CD1c-positive myeloid dendritic cell (primary cell): ENCODE results near the gene FASLG.
"Not testable (repeated sequence)": the region's sequence is repeated elsewhere in the genome, so short reads cannot be mapped to it uniquely, and the experiment has no call there.

ENCODE experiments used
- DNase-seq: peaks from one replicate; pipeline ENCODE4 v3.0.0-alpha.2; 2016; ENCODE audit errors: extremely low spot score

FASLG gene

DNA sequence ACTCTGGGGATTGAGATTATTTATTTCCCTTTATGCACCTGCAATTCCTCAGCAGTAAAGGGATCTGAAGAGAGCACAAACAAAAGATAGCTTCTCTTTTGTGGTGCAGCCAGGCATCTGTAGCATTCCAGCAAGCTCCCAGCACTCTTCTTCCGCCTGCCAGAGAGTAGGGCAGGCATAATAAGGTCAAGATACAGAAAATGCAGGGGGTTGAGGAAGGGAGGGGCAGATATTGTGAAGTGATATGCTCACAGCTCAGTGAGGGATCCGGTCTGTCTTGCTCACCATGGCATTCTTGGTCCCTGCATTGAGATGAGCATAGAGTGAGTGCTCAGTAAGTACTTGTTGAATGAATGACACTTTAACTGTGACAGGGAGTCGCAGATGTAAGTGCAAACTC, 23.9 kb downstream of the FASLG start:
- DNase-seq = no peak

DNA sequence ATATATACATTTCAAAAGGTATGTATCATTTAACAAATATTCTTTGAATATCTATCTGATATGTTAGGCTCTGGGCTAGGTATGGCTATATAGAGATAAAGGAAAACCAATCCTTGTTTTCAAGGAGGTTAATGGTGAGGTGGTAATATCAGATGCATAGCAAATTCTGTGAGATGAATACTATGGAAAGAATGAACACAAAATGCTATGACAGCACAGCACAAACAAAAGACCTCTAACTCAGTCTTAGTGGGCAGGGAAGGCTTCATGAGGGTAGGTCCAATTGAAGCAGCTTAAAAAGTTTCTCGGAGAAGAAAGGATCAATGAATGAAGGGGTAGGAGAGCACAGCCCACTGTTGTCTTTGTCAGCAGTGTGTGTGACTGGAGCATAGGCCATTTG, 27.2 kb downstream of the FASLG start:
- DNase-seq = no peak

DNA sequence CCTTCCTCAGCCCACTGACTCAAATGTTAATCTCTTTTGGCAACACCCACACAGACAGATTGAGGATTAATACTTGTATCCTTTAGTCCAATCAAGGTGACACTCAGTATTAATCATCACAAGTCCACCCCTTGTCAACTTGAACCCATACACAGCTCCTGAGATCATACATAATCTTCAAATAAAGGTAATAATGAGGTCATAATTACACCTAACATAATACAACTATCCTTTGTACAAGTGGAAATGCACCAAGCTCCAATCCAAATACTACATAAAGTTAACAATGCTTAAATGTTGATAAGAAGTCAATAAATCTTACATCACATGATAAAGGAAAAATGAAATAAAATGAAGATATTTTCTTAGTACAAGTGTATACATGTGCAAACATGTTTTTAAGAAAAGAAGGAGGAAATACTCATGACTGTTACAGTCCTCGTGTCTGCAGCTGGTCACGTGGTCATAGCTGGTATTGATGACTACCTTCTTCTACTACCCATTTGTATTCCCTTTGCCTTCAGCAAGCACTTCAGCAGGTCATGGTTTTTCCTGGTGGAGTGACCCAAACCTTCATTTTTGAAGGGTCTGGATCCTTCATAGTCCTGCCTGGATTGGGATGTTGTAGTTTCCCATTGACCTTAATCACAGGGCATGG, 29.7 kb downstream of the FASLG start:
- DNase-seq = not testable (repeated sequence)

DNA sequence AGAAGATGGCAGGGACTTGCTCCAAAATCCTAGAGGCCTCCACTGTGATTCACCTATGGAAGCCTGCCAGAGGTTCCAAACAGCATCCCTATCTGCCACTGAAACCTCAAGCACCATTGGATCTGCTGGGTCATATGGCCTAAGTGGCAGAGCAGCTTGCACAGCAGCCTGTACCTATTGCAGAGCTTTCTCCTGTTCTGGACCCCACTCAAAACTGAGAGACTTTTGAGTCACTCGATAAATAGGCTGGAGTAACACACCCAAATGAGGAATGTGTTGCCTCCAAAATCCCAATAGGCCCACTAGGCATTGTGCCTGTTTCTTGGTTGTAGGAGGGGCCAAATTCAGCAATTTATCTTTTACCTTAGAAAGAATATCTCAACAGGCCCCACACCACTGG, 32.0 kb downstream of the FASLG start:
- not testable (repeated sequence) for DNase-seq

DNA sequence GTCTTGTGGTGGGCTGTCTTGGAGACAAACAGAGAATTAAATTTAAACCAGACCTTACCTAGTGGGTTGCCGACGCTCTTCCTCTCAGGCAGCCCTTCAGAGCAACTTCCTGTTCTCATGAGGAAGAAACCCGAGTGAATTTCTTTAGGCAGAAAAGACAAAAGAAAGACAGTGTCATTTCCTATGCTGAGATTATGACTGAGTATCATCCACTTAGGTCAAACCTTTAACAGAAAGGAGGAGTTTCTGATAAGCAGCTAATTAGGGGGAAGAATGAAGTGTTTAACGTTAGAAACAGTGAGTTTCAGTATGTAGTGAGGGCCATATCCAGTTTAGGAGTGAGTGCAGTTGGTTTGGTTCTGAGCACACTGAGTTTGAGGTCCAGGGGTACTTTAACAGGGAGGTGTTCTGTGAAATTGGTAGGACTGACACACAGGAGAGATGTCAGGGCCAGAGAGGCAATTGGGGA, 38.7 kb downstream of the FASLG start:
- DNase-seq = peak; percentile 57

DNA sequence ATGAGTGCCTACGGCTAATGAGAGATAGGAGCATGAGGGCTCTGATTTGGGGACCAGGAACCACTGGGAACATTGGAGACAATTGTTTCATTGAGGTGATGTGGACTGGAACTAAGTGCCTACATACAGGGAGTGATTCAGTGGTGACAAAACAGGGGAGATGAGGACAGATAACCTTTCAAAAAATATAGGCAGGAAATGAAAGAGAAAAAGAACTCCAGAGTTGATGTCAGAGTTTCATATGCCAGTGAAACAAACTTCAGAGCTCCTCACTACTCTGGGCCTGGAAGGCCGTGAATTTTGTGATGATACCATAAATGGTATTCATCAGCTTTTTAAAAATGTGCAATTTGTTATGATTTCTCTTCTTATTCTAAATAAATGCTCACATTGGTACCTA, 39.3 kb downstream of the FASLG start:
- no peak for DNase-seq

DNA sequence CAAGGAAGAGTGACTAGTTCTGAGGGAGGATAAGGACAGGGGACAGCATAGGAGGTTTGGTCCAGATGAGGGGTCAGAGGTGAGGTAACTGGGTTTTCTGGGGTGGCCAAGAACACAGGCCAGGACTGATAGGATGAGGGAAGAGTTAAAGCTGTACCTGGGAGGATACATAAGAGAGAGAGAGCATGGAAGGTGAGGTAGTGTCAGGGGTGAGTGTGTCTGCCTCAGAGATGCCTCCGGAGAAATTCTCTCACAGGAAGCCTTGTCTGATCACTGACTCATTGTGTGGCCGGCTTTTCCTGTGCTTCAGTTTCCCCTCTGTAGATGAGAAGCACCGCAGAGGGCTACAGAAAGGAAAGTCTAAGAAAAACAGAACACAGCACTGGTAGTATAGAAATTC, 40.2 kb downstream of the FASLG start:
- peak; percentile 33 for DNase-seq

DNA sequence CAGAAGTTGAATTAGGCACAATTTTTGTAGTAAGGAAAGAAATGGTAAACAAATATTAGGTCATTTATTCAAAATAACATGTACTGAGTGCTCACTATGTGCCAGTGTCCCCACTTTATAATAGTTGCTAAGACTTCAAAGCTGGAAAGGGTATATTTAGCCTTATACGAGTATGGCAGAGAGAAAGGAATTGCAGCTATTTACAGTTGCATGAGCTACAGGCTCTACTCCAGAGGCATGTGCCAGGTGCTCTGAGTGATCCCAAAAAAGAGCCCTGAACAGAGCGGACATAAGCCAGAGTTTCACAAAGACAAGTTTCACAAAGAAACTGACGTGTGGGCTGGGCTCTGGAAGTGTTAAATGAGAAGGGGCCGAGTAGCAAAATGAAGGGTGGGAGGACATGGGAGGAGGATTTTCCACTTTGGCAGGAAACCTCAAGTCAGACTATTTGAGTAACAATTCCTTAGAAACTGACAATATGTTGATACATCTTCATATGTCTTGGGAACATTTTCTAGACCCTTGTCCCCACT, 40.9 kb downstream of the FASLG start:
- DNase-seq = no peak

DNA sequence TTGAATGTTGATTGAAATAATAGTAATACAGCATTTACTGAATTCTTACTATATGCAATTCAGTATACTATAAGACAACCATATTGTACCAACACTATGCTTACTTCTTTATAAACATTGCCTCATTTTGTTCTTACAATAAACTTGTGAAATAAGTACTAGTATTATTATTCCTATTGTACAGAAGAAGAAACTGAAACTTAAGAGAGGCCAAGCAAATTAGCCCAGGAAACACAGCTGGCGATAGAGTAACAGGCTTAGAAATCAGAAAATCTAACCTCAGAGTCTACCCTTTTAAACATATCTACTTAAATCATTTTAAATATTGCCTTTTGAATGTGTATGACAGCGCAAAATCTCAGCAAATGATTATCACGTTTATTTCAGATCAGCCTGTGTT, 41.7 kb downstream of the FASLG start:
- DNase-seq = no peak

DNA sequence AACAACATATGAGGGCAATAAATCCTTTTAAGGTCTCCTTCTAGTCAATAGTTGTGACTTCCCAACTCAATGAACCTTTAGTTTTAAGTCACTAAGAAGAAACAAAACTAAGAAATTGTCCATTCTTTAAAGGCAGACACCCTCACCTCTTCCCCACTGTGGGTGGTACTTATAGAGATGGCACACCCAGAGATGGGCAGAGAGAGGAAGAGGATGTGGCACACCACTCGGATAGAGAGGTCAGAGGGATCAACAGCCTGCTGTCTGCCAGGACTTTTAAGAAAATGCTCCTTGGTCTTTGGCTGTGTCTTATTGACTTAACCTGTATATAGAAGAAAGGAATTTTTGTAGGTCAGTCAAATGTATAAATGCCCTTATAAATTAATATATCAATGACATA, 45.1 kb downstream of the FASLG start:
- DNase-seq = no peak

DNA sequence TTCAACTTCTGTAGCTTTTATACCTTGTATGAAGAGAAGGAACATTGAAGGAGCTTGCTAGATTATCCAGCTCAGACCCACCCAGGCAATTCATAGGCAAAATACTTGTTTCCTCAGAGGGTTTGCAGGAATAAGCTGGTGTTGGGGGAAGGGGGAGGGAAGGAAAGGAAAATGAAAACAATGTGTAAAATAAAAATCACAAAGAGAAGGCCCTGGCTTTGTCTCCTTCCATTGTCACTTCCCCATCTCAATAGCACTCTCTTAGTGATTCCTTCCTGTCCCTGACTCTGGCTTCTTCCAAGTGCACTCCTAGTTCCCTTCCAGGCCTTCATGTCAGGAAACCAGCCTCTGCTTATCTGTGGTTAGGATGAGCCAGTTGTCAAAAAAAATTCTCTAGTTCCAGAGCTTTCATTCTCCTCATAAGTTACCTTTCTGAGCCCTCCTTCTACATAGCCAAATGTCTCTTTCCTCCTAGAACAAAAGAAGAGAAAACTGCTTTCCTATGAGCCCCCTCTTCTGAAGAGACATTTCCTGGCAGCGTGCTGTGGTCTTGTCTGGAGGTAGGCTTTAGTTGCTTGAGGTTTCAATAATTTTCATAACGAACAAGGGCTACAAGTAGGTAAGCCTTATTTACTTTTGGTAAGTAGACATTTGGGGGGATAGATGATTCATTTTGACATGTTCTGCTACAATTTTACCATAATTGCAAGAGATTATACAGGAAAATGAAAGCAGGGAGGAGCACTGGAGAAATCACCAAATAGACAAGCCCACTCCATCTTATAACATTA, 45.7 kb downstream of the FASLG start:
- DNase-seq = no peak

DNA sequence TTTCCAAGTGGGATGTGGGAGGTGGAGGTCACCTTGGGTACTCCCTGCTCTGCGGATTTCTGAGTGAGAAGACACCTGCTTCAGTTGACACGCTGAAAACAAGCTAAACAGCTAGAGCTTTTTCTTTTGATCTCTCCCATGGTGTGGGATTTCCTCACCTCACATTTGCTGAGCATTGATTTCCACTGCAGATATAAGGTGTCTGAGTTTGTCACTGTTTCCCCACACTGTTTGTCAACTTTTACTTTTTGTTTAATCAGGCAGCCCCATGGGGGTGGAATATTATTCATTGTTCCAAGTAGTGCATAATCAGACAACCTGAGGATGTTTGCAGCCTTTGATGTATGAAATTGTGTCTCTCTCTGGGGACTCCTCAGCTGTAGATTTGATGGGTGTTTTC, 49.5 kb downstream of the FASLG start:
- DNase-seq = no peak

DNA sequence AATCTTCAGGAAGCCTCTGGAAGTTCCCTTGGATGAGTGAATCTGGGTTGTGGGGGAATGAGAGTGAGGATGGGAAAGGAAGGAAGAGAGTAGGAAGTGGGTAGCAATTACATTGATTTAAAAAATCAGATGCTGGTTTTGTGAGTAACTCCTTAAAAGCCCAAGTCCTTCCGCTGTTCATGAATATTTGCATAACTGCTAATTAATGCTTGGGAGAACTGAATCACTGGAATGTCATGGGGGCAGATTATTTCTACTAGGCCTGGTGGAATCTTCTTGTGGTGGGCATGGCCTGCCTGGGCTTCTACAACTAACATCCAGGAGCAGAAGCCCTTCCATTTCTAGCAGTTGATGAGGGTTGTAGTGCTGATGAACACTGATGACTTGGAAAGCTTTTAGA, 52.7 kb downstream of the FASLG start:
- no peak for DNase-seq

DNA sequence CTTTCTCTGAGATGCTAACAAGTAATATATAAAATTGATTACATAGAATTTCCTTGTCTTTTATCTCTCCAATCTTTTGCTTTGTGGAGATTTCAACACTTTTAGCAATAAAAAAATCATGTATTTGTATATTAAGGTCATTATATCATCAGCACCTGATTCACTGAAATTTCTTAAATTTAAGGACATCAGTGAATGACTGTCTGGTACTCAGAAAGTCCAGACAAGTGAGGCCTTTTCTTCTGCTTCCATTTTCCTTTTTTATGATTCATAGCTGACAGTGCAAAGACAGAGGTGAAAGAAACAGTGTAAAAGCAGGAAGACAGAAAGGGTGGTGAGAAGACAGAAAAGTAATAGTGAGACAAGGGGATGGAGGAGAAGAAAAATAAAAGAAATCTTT, 54.6 kb downstream of the FASLG start:
- DNase-seq = no peak
